GM13977 (cell line): Measurements from ENCODE around the gene ATP4B.

Experiments
- DNase-seq: peaks from one replicate; pipeline ENCODE4 v3.0.0; 2012; ENCODE audit warnings: low spot score
- in situ Hi-C: fragments of 300-500 bp; cut with MboI; formaldehyde crosslinking; loops from one replicate; pipeline ENCODE4 v1.12.0; 2022; ENCODE audit warnings: low sequenced_read_pairs, low pct_unique_long_range_greater_than_20kb, mixed read lengths, inconsistent platforms; ENCODE audit not compliant: unreplicated experiment
- TF ChIP-seq, protein P1 (sequence below): IDR thresholded peaks from 2 replicates; pipeline ENCODE4 v1.5.1; 2012; ENCODE audit warnings: mild to moderate bottlenecking, control low read depth; ENCODE audit not compliant: insufficient read depth; ENCODE audit errors: extremely low read depth, missing control alignments

Gene ATP4B

DNA sequence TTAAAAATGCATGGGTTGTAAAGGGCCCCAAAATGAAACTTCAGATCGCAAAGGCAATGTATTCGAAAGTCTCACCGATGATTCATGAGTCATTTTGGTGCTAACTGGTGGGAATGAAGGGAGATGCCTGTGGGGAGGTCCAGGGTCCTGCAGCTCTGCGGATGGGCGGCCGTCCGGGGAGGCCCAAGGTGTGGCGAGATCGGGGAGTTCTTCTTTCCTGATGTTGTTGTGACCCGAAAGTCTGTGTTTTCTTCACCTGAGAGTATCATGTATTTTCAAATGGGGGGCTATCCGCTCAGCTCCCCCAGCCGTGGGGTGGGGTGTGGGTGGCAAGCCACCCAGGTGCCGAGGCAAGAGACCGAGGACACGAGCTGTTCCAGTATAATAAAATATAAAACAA, 37.0 kb downstream of the ATP4B start:
- TF ChIP-seq, protein P1, sequence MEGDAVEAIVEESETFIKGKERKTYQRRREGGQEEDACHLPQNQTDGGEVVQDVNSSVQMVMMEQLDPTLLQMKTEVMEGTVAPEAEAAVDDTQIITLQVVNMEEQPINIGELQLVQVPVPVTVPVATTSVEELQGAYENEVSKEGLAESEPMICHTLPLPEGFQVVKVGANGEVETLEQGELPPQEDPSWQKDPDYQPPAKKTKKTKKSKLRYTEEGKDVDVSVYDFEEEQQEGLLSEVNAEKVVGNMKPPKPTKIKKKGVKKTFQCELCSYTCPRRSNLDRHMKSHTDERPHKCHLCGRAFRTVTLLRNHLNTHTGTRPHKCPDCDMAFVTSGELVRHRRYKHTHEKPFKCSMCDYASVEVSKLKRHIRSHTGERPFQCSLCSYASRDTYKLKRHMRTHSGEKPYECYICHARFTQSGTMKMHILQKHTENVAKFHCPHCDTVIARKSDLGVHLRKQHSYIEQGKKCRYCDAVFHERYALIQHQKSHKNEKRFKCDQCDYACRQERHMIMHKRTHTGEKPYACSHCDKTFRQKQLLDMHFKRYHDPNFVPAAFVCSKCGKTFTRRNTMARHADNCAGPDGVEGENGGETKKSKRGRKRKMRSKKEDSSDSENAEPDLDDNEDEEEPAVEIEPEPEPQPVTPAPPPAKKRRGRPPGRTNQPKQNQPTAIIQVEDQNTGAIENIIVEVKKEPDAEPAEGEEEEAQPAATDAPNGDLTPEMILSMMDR, result no peak
- in situ Hi-C loops, result no loop called here
- no peak for DNase-seq

DNA sequence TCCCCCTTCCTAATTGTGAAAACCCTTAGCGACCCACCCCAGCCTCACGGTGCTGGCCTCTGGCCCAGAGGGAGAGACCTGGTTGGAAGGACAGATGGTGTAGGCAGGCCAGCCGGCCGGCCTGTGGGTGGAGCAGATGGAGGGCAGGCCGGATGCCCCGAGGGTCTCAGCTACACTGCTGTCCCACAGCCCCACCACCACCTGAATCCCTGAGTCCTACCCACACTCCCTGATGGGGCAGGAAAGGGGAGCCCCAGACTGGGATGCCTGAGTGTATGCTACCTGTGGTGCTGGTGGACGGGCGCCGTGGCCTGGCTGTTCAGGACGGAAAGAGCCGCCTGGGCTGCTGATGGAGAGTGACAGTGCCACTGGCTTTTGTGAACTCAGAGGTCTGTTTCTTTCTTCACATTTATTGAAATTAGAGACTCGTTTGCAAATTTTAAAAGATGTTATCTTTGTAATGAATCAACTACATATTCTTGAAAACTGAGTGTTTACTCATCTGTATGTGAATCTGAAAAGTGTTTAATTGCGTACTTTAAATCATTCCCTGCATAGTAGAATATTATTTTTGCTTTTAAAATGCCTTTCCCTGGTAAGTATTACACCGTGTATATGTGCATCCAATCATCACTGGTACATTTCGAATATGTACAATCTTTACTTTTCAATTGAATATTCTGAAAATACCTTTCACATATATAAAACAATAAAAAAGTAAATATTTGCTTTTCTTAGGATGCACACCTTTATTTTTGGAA, 37.8 kb downstream of the ATP4B start:
- in situ Hi-C loops, result no loop called here
- no peak for DNase-seq
- TF ChIP-seq, protein P1, result no peak

DNA sequence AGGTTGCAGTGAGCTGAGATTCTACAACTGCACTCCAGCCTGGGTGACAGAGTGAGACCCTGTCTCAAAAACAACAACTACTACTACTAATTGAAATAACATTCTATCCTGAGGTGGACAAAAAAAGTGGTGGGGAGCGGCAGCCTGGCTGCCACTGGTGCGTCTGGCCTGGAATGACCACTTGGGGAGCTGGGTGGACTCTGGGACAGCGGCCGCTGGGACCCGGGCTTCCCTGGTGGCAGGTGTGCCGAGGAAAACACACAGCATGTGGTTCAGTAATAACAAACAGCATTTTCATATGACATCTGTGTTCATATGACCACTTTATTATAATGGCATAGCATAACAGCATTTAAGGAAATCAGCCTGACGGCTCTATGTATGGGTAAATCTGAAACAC, 39.5 kb downstream of the ATP4B start:
- in situ Hi-C loops, result no loop called here
- TF ChIP-seq, protein P1, result no peak
- no peak for DNase-seq

DNA sequence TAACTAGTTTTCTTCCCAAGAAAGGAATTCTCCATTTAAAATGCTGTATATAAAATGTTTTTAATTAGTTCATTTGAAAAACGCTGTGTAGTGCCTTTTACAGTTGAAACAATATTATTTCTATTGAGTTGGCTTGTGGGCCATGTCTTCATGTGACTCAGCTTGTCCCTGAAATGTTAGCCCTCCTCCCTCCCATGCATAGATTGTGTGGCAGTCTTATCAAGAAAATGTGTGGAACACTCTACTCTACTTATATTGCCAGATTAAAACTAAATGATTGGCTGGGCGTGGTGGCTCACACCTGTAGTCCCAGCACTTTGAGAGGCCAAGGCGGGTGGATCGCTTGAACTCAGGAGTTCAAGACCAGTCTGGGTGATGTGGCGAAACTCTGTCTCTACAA, 40.0 kb downstream of the ATP4B start:
- in situ Hi-C loops, result no loop called here
- TF ChIP-seq, protein P1, result no peak
- DNase-seq, result no peak

DNA sequence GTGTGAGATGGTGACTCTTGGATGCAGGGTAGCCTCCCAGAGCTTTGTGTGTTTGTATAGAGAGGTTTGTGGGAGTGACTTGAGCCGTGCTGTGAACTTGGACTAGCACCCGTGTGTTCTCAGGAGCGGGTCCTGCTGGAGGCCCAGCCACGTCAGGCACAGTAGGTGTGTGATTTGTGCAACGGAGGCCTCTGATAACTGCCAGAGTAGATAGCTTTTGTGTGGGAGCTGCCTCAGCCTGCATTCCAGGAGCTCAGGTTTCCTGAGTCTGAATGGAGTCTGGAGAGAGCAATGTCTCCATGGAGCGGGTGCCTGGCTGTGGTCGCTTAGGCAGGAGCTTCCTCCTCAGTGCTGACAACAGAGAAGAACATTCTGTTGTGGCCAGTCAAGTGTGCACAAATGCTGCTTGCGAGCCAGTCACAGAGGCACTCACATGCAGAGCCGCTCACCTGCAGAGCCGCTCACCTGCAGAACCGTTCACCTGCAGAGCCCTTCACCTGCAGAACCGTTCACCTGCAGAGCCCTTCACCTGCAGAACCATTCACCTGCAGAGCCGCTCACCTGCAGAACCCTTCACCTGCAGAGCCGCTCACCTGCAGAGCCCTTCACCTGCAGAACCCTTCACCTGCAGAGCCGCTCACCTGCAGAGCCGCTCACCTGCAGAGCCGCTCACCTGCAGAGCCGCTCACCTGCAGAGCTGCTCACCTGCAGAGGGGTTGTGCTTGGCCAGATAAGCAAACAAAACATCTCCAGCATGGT, 40.8 kb downstream of the ATP4B start:
- in situ Hi-C loops, result no loop called here
- TF ChIP-seq, protein P1, result no peak
- no peak for DNase-seq

DNA sequence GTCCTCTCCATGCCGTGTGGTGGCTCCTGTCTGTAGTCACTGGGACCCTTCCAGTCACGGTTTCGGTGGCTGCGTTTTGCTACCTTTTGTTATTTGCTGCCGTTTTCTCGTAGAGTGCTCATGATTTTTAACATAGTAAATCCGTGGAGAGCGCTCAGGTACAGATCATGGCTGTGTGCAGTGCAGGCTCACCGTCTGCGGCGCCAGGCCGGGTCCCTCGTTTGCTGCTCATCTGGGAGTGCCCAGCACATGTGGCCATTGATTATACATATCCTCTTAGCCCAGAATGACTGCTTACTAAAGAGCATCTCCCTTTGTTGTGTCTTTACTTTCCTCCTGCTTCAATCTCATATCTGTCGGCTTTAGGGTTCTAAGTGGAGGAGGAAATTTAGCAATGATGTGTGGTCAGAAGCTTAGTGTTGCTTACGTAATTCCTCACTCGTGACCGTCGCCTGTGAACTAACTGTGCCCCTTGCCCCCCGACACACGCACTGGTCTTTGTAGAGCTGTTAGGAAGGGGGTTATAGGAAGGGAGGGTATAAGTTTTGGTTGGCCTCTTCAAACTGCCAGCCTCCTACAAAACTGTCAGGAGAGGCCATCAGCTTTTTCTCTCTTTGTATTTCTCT, 41.6 kb downstream of the ATP4B start:
- no peak for DNase-seq
- TF ChIP-seq, protein P1, result no peak
- in situ Hi-C loops, result no loop called here
